Hematopoietic multipotent progenitor cell (in vitro differentiated cells): Measurements from ENCODE around the gene LYRM7. TPM values are rescaled to one million over a fixed set of nuclear protein-coding genes. Genes with fewer than 3 reads are reported as not detected.
"Not testable (repeated sequence)": the region's sequence is repeated elsewhere in the genome, so short reads cannot be mapped to it uniquely, and the experiment has no call there.

Experiments used
- DNase-seq, 3 donors: peaks; one replicate each; pipeline ENCODE4 v3.0.0-alpha.2; 2011 to 2015; ENCODE audit warnings: low read depth in 2 of 3, low spot score in 2 of 3
- total RNA-seq: library from RNA; depleted of rRNA; stranded (reverse); fragments of >200 nt; gene quantifications from one replicate; pipeline ENCODE4 v1.2.3, GENCODE V29; 2012

The LYRM7 gene
- total RNA-seq, 1 donor, result 3.0 TPM

DNA sequence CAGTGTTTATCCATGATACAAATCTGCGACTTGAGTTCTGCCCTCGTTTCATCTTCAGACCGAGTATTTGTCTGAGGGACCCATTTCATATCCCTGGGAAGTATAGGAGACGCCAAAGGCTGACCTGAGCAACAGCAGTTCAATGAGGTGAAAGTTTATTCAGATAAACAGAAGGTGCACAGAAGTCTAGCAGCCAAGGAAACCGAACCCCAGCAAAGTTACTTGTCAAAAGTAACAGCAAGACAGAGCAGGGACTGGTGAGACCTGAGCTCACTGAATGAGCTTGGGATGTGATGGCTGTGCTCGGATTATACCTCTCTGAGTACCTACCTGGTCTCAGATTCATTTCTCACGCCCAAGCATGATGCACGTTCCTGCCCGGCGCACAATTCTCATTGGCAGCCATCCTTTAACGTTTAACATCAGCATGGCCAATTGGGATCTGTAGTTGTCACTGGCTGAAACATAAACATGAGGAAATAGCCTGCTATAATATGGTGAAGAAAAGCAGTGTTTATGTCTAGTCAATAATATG lies 599 bp downstream of the LYRM7 start:
- no peak for DNase-seq

DNA sequence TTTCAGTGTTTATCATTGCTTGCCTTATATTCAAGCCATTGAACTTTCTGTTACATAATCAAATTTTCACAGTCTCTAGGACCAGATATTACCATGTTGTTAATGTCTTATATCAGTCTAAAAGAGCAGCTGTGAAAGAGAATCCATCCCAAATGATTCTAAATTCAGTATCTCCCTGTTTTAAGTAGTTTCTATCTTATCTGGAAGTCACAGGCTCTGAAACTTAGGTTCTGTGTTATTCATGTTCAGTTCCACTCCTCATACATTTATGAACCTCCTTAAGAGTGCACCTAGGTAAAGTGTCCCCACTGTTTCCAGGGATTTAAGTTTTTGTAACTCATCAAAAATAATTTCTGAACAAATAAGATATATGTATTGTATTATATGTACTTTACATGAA lies 9.7 kb downstream of the LYRM7 start:
- DNase-seq, result no peak

DNA sequence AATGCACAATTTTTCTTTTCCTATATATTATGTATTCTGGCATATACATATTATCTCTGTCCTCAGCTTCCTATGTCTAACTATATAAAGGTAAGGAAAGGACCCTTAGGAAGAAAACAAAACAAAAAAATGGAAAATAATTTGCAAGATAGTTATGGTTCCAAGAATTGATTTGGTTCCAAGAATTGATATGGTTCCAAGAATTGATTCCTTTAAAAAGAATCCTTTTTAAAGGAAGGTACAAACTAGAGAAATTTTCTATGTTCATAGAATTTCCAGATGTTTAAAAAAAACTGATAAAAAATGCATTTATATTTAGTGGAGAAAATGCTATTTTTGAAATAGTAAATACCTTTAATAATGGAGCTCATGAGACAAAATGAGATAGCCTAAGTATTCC lies 12.1 kb downstream of the LYRM7 start:
- no peak for DNase-seq

DNA sequence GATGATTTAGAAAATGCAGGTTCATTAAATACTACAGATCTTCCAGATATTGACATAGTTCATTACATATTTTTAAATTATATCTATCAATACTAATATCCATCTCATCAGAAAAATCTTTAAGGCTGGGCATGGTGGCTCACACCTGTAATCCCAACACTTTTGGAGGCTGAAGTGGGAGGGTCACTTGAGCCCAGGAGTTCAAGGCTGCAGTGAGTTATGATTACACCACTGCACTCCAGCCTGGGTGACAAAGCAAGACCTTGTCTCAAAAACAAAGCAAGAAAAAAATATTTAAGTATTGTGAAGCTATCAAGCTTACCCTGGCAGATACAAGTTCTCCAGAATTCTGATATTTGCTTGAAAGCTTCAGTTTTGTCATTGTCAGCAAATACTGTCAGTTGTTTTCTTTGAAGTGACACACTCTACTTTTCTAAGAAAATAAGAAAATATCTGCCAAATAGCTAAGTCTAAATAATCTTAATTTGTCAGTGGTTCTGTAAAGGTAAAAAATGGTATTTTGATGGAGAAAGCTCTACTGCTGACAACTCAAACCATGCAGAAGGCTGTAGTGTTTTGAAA lies 14.9 kb downstream of the LYRM7 start:
- DNase-seq, result no peak

DNA sequence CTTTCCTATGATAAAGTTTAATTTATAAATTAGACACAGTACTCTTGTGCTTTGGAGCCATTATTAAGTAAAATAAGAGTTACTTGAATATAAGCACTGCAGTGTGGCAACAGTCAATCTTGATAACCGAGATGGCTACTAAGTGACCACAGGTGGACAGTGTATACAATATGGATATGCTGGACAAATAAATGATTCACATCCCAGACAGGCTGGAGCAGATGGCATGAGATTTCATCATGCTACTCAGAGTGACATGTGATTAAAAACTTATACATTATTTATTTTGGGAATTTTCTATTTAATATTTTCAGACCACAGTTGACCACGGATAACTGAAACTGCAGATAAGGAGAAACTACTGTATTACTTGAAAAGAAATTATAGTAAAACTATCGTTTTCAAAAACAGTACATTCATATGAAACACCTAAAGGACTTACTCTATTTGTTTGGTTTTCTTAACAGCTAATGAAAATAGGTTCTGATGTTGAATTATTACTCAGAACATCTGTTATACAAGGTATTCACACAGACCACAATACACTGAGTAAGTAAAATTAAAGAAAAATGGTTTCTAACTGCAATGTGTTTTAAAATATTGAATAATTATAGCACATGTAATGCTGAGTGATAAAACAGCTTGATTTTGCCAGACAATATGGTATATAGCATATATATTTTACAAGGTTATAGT lies 16.0 kb downstream of the LYRM7 start:
- DNase-seq, result no peak

DNA sequence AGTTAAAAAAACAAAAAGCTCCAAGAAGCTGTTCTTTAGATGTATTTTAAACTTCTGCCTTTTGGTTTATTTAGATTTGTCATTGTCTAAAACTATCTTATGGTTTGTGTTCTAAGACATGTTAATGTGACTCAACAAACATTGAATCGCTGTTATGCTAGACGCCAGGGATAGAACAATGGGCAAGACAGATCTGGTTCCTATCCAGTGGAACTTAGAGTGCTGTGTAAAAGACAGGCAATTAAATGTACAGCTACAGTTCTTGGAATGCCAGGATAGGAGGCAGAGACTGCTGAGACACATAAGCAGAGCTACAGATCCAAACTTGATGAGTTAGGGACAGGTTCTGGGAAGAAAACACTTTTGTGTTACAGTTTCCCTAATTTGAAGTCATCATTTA lies 22.4 kb downstream of the LYRM7 start:
- DNase-seq, result no peak

DNA sequence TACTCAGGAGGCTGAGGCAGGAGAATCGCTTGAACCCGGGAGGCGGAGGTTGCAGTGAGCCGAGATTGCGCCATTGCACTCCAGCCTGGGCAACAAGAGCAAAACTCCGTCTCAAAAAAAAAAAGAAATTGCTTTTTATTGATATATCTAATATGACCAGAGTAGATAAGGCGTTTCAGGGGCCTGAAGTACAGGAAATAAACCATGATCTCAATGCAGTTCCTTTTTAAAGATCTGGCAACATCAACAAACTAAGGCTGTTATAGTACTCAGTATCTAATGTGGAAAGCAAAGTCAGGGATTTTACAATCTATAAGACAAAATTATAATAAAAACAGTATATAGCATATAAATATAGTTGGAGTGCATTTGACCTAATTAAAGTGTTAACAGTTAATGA lies 23.2 kb downstream of the LYRM7 start:
- DNase-seq, result not testable (repeated sequence)

DNA sequence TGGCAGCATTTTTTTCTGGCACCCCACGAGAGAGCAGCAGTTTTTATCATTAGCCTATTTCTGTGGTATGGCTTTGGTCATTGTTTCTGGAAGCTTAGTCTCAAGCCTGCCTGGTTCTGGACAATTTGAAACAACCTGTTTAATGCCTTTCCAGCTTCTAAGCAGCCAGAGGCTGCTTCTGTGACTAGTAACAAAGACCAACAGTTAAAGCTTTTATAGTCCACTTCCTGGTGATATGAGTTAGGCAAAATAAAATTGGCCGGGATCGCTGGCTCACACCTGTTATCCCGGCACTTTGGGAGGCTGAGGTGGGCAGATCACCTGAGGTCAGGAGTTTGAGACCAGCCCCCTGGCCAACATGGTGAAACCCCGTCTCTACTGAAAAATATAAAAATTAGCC lies 24.0 kb downstream of the LYRM7 start:
- no peak for DNase-seq

DNA sequence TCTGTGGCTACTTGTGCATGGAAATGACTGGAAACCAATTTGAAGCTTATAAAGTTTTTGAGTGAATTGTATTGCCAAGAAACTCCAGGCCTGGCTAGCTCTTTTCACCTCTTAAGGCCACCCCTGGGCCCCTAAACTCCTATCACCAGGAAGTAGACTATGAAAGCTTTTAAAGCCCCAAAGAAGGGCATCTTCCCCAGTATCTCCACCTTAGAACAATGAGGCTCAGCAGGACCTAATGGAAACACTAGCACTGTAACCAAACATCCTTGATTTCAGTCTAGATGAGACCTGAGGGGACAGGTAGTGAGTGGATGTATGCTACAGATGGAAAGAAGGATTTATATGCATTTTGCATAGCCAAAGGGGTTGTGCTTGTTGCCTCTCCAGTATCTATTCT lies 25.0 kb downstream of the LYRM7 start:
- no peak for DNase-seq

DNA sequence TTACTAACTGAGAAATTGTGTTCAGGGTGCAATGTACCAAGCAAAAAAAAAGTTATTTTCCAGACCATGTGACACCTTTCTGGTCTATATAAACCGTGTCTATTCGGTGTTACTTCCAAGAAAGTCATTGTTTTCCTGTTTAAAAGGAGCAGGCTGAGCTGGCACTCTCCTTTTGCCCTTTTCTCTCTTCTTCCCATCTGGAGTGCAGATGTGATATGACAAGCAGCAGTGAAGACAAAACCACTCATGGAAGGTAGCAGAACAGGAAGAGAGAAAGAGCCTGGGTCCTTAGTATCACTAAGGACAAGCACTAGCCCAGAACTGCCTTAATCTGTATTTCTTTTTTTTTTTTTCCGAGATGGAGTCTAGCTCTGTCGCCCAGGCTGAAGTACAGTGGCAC lies 25.6 kb downstream of the LYRM7 start:
- DNase-seq, result no peak

DNA sequence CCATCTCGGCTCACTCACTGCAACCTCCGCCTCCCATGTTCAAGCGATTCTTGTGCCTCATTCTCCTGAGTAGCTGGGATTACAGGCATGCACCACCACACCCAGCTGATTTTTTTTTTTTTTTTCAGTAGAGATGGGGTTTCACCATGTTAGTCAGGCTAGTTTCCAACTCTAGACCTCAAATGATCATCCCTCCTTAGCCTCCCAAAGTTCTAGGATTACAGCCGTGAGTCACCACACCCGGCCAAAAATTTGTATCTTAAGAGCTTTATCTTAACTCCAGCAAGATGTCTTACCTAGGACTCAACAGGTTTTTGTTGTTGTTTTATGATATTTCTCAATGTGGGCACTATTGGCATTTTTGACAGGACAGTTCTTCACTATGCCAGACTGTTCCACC lies 27.9 kb downstream of the LYRM7 start:
- DNase-seq, result no peak

DNA sequence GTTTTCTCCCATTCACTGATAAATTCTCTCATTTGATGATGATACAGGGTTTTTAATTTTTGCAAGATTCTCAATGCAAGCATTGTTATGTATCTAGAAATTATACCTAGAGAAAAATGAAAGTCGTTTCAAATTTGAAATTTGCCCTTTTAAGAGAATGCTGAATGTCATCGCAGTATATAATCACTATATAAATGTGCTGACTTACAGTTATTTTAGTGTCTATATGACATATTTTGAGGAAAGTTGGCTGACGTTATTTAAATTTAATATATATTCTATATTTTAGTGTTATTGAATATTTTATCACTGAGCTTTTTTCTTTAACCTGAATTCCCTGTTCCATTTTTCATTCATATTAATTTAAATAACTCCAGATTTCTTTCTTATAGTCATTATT lies 29.8 kb downstream of the LYRM7 start:
- DNase-seq, result no peak

DNA sequence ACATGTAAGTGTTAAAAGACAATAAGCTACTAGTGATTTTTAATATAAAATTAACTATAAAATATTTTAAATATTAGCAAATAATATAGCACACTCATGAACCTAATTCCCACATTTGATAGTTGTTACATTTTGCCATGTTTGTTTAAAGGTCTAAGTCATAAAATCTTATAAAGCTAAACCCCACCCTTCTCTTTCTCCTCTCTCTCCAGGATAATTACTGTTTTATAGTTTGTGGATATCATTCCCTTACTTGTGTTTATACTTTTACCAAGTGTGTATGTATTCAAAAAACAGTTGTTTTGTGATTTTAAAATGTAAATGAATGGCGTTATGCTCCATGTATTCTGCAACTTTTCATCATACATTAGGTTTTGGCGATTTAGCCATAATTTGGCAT lies 34.2 kb downstream of the LYRM7 start:
- no peak for DNase-seq

DNA sequence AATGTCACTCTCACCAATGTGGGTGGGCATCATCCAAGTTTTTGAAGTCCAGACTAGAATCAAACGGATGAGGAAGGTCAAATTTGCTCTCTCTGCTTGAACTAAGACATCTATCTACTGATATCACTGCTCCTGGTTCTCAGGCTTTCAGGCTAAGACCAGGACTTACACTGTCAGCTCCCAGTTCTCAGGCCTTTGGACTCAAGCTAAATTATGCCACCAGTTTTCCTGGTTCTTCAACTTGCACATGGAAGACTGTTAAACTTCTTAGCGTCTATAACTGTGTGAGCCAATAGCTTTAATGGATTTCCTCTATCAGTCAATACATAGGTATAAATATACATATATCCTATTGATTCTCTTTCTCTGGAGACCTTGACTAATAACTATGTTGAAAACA lies 35.3 kb downstream of the LYRM7 start:
- no peak for DNase-seq

DNA sequence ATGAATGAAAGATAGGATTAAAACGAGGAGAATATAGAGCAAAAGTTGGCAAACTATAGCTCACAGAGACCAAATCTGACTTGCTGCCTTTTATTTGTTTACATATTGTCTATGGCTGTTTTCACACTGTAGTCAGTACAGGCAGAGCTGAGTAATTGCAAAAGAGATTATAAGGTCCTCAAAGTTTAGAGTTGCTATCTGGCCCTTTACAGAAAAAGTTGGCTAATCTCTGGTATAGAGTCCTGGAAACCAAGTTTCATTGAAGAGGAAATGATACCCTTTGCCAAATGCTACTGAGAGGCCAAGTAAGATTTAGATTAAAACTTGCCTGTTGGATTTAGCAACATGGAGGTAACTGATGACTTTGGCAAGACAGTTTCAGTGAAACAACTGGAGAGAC lies 36.0 kb downstream of the LYRM7 start:
- DNase-seq, result no peak

DNA sequence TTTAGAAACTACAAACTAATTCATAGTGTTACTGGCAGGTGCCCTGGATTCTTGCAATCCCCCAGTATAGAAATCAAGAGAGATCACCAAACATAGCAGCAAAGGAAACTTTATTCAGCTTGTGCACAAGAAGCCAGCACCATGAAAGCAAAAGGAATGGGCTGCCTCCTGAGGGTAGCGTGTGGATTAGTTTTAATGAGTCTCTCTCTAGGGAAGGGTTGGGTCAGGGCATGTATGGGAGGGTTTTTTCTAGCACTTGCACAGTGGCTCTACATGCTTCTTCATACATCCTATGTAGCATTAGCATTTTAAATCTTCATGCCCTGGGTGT lies 38.4 kb downstream of the LYRM7 start:
- no peak for DNase-seq

DNA sequence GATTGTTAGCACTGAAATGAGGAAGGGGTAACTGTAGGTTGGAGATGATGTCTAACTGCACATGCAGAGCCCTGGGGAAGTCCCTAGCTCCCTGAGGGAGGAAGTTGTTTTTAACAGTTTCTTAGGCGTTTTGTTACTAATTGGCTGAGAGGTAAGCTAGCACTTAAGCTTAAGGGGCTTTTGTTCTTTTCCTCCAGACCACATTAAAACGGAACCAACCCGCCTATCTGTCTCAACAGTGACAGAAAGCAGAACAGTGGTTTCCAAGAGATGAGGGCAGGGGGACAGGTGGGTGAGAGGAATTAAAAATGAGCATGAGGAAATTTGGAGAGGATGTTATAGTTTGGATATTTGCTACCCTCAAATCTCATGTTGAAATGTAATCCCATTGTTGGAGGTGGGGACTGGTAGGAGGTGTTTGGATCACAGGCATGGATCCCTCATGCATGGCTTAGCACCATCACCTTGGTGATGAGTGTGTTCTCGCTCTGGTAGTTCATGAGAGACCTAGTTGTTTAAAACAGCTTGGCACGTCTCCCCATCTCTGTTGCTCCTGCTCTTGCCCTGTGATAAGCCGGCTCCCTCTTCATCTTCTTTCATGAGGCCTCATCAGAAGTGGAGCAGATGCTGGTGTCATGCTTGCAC lies 38.9 kb downstream of the LYRM7 start:
- peak; percentile 52 to 97 (median 94) for DNase-seq

DNA sequence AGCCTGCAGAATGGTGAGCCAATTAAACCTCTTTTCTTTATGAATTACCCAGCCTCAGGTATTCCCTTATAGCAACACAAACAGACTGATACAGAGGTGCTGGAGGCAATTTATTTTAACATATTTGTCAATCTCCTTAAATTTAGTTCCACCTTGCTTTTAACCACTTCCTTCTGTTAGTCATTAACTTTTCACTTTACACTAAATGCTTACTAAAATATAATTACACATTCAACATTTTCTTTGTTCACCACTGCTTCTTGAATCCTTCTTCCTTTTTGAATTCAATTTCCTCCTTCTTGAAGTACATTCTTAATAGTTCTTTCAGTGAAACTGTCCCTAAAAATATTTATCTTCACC lies 39.4 kb downstream of the LYRM7 start:
- no peak for DNase-seq

DNA sequence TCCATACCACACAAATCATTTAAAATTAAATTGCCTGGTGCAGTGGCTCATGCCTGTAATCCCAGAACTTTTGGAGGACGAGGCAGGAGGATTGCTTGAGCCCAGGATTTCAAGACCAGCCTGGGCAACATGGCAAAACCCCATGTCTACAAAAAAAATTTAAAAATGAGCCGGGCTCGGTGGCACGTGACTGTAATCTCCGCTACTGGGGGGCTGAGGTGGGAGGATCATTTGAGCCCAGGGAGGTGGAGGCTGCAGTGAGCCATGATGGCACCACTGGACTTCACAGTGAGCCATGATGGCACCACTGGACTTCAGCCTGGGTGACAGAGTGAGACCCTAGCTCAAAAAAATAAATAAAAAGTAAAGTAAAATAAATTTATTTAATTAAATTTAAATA lies 40.9 kb downstream of the LYRM7 start:
- DNase-seq, result no peak

DNA sequence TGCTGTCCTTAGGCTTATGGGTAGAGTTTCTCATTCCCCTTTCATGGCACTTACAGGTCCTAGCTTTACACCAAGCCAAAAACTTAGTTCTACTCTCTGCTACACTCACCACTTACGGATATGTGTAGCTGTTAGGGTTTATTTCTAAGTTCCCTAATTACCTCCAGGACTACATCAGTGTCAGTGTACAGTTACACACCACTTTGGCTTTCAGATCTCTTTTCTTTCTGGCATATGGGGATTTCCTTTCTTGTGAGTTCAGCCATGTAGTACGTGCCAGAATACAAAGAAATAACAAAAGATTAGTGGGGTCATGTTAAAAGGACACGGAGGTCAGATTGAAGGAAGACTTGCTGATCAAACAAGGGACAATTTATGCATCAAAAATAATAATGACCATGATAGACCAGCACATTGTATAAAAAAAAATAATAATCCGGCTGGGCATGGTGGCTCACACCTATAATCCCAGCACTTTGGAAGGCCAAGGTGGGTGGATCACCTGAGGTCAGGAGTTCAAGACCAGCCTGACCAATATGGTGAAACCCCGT lies 41.8 kb downstream of the LYRM7 start:
- DNase-seq, result peak in 1 of 3 donors; percentile 46

DNA sequence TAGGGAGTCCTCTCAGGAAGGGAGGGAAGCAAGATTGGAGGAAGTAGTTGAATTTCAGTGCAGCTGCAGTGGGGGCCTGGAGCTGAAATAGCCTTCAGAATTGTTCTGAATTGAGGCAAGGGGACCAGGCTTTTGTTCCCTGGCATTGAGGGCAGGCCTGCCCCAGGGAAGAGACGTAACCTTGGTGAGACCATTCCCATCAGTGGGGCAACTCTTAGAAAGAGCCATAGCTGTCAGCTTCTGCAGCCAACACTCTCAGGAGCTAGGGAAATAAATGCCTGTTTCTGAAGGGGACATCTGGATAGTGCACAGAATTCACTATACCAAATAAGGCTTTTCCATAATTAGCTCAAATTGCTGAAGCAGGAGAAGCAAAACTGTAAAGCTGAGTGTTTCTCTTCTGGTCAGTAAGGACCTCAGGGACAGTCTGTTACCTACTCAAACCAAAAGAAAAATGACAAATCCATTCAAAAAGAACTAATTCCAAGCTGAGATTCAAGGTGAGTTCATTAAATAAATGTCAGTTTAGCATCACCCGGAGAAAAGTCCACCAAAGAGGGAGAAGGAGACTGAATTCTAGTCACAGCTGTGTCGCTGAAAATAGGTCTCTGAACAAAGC lies 44.0 kb downstream of the LYRM7 start:
- DNase-seq, result no peak

DNA sequence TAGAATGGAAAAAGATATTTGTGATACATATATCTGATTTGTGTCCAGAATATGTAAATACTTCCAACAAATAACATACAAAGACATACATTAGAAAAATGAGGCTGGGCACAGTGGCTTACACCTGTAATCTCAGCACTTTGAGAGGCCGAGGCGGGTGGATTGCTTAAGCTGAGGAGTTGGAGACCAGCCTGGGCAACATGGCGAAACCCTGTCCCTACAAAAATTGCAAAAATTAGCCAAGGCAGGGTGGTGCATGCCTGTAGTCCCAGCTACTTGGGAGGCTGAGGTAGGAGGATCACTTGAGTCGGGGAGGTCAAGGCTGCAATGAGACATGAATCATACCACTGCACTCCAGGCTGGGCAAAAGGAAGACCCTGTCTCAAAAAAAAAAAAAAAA lies 47.0 kb downstream of the LYRM7 start:
- no peak for DNase-seq
